HEK293T (cell line): ENCODE measurements around the gene IARS1.

ENCODE experiments used
- ARNT ChIP-seq: fragments of 450-650 bp; IDR thresholded peaks from 2 replicates; pipeline ENCODE4 v1.6.1; 2017; ENCODE audit warnings: mild to moderate bottlenecking
- BHLHE40 ChIP-seq: fragments of 450-650 bp; IDR thresholded peaks from 2 replicates; pipeline ENCODE4 v1.6.1; 2016; ENCODE audit warnings: mild to moderate bottlenecking, moderate library complexity, borderline replicate concordance
- ELF4 ChIP-seq: fragments of 450-650 bp; IDR thresholded peaks from 2 replicates; pipeline ENCODE4 v1.6.1; 2017; ENCODE audit warnings: antibody characterized with exemption
- FOXA1 ChIP-seq: fragments of 450-650 bp; IDR thresholded peaks from 2 replicates; pipeline ENCODE4 v1.6.1; 2016; ENCODE audit warnings: mild to moderate bottlenecking
- FOXK2 ChIP-seq: fragments of 450-650 bp; IDR thresholded peaks from 2 replicates; pipeline ENCODE4 v1.6.1; 2016; ENCODE audit warnings: mild to moderate bottlenecking
- FOXM1 ChIP-seq: fragments of 450-650 bp; IDR thresholded peaks from 2 replicates; pipeline ENCODE4 v1.6.1; 2017; ENCODE audit warnings: mild to moderate bottlenecking, borderline replicate concordance
- HDGF ChIP-seq: fragments of 450-650 bp; IDR thresholded peaks from 2 replicates; pipeline ENCODE4 v1.6.1; 2017; ENCODE audit warnings: antibody characterized with exemption, borderline replicate concordance
- LEF1 ChIP-seq: fragments of 450-650 bp; IDR thresholded peaks from 2 replicates; pipeline ENCODE4 v1.6.1; 2017; ENCODE audit warnings: mild to moderate bottlenecking, borderline replicate concordance
- NFRKB ChIP-seq: fragments of 450-650 bp; IDR thresholded peaks from 2 replicates; pipeline ENCODE4 v1.6.1; 2016; ENCODE audit warnings: mild to moderate bottlenecking, moderate library complexity
- PKNOX1 ChIP-seq: fragments of 450-650 bp; IDR thresholded peaks from 2 replicates; pipeline ENCODE4 v1.6.1; 2016
- SP1 ChIP-seq: fragments of 450-650 bp; IDR thresholded peaks from 2 replicates; pipeline ENCODE4 v1.6.1; 2017
- SUZ12 ChIP-seq: fragments of 450-650 bp; IDR thresholded peaks from 2 replicates; pipeline ENCODE4 v1.6.1; 2016; ENCODE audit warnings: mild to moderate bottlenecking
- TARDBP ChIP-seq: fragments of 450-650 bp; IDR thresholded peaks from 2 replicates; pipeline ENCODE4 v1.6.1; 2016
- ZNF384 ChIP-seq: fragments of 450-650 bp; IDR thresholded peaks from 2 replicates; pipeline ENCODE4 v1.6.1; 2016

DNA sequence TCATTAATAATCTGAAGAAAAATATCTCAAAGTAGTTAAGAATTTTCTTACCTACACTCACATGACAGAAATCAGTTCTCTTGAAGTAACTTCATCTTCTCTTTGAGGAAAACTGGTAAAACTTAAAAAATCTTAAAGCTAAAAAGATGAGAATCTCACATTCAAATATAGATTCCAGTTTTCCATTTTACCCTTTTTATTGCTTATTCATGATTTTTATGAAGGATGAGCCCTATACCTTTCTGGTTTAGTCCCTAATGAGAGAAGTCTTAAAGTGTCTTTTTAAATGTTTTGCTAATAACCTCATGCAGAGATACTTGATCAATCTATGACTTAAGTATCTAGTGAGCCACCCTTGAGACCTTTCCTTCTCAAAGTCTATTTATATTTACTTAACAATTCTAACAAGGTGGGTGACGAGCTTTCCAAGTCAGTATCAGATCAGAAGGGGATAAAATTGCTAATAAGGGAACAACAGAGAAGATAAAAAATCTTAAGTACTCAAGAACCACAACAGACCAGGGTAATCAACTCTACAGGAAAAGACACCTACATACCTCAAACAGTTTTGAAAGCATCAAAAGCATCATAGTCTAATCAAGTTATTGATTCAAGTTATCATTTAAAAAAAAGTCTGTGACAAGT lies 2.6 kb downstream of the IARS1 start:
- TF ChIP-seq ELF4 (no peak), FOXM1 (no peak), ZNF384 (no peak), SUZ12 (no peak), BHLHE40 (no peak), SP1 (no peak), LEF1 (no peak), FOXA1 (no peak), TARDBP (no peak), ARNT (no peak), FOXK2 (no peak), NFRKB (no peak), PKNOX1 (no peak), HDGF (no peak)
